Measurements from ENCODE around the gene COX7A2L.
"Not testable (repeated sequence)": the region's sequence is repeated elsewhere in the genome, so short reads cannot be mapped to it uniquely, and the experiment has no call there.

COX7A2L gene

DNA sequence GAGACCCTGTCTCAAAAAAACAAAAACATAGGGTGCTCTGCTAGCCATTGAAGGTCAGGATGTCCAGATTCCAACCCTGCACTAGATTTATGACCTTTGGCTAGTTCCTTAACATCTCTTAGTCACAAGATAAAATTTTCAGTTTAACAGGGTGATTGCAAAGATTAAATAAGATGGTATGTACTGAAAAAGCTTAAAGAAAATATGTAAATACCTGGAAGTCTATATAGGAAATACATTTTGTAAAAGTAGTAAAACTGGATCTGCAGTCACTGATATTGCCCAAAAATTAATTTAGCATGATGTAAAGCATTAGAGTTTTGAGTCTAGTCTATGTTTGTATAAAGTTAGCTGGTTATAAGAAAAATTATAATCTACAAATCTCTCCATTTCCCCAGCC lies 5.4 kb upstream of the COX7A2L start:
- DNase-seq = no peak

DNA sequence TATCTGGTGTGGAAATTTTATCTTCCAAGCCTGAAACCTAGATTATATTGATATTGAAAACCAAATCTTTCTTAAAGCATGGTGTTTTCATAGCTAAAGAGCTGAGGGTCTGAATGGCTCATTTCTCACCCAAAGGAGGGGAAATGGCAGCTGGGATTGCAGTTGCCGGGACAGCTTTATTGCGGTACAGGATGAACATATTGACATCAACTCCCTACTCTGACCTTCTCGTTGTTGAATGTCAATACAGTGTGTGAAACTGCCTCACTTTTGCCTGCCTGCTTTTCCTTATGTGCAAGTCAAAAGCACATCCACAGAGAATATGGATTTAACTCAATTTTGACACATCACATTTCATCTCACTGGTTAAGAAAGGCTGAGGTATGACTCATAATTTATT lies 3.6 kb upstream of the COX7A2L start:
- DNase-seq = no peak

DNA sequence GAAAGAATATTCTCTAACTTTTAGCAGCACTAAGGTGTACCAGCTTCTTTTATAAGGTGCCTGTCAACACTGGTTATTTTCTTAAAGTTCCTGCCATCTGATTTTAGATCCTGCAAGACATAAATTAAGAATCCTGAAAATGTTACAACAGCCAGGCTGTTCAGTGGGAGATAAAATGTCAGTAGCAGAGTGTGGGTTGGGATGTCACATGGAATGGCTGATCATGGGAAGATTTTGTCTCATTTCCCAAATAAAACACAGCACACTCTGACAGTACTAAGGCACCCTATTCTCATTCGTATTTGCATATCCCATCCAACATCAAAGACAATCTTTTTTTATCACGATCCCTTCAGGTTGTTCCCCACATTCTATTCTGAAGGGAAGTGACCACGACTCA lies 2.4 kb upstream of the COX7A2L start:
- DNase-seq = no peak

DNA sequence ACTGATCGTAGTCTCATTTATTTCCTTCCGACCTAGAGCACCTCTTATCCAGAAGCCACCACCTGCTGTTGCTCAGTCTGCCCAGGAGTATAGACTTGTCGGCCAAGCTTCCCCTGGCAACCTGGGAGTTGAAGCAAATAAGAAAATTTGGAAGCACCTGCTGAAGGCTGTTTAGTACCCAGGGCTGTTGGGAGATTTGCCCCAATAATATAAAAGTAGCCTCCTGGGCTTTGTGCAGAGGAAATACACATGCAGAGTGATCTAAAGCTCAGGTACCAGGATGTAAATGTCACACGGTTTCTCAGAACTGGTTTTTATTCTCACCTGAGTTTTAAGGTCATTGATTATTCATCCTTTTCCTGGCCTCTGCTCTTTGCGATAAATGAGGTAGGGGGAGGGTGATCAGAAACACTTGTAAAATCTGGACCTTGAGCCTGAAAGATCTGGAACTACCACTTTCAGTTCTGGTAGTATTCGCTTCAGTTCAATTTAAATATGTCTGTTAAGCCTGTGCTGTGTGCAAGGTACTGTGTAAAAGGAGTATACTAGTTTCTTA lies 789 bp upstream of the COX7A2L start:
- no peak for DNase-seq

DNA sequence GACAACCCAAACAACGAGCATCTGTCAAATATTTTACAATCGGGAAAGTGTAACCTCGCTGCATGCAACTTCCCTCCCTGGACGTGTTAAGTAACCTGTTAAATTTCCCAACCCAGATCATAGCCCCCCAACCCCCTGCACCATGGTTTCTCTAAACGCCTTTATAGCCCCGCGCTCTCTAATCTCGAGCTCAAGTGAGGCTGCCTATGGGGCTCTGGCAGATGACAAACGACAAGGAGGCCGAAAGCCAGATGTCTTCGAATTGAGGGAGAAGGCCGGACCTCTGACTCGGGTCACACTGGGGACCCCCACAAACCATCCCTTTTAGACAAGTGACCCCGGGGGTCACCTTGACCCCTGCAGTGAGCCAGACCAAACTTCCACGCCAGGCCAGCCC lies 526 bp downstream of the COX7A2L start:
- DNase-seq = no peak

DNA sequence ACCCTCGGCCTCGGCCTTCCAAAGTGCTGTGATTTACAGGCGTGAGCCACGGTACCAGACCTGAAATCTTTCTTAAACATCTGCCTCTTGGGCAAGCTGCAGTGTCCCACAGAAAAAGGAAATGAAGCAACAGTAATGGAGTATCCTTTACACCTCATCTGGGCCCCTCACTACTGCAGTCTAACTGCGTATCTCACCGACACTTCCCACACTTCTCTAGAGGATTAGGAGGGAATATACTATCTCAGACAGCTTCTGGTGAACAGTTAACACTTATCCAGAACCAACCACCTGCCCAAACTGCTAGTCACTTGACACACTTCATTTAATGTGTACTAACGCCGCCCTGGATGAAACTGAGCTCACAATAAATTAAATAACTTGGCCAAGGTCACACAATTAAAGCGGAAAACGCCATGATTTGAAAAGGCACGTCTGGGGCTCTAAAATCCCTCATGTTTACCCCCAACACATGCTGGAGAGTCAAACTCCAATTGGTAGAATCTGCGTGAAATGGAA lies 993 bp downstream of the COX7A2L start:
- DNase-seq = no peak

DNA sequence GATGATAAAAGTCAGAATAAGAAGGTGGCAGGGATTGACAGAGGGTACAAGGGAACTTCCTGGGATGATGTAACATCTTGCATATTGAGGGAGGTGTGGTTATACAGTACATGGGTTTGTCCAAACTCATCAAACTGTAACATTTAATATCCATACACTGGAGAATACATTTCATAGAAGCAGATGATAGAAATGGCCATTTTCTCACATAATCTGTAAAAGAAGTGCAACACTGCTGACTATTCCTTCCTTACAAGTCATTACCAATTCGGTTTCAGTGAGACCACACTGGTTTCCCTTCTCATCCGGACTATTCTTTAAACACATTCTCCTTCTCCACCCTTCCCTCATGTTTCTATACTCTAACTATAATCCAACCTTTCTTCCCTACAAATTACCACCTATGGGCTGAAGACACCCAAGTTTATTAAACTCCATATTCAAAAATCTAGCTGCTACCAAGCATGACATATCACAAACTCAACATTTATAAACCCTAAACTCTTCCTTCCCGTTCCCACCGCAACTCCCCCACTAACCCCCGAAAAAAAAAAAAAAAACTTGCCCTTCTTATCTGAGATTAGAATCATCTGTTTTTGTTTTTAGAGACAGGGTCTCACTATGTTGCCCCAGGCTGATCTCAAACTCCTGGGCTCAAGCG lies 1.6 kb downstream of the COX7A2L start:
- no peak for DNase-seq

DNA sequence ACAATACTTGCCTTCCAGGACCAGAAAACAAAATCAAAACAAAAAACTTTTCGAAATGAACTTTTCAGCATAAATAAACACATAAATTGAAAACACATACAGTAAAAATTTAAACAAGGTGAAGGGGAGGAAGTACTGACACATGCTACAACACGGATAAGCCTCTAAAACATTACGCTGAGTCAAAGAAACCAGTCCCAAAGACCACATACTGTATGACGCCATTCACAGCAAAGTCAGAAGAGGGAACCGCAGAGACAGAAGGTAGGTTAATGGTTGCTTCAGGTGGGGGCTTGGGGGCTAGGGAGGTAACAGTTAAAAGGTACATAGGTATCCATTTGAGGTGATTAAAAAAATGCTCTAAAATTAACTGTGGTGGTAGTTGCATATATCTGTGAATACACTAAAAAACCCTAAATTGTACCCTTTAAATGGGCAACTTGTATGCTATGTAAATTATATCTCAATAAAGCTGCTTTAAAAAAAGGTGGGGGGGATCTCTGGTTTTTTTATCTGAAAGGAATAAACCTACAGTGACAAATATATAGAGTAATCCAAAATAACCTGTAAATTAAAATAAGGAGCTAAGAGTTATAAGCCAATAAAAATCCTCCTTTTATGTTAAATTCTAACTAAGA lies 7.1 kb downstream of the COX7A2L start:
- no peak for DNase-seq

DNA sequence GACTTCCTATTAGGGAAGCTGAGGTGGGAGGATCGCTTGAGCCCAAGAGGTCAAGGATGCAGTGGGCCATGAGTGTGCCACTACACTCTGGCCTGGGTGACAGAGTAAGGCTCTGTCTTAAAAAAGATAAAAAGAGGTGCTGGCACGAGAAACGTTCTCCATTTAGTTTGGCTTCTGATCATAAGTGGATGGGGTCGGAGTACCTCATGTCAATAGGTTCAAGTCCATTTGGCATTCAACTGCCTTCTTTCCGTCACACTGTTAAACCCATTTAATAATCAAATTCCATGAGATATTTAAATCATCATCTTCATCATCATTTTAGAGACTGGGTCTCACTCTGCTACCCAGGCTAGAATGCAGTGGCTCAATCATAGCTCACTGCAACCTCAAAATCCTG lies 9.2 kb downstream of the COX7A2L start:
- no peak for DNase-seq

DNA sequence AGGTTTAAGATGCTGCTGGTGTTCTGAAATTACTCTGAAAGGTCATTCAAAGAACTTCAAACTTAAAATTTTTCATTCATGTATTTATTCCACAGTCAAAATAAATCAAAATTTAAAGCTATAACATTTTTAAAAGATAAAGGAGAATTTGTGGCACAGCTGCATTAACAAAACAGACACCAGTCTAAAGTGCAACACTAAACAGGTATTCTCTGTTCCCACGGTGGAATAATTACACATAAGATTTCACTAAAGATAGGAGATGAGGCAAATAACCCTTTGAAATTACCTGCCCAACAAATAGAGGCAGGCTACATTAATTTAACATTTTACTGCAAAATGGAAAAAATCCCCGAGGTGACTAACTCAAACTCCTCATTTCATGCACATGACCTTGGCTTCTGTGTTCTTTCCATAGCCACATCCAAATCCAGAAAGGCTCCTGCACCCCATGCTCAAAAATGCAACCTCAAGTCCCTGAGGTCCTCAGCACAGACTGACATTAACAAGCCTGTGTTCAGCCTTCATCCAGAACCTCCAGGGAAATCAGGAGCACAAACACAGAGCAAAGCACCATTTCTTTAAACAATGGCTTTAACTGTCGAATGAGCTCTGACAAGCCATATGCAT lies 10.5 kb downstream of the COX7A2L start:
- no peak for DNase-seq

DNA sequence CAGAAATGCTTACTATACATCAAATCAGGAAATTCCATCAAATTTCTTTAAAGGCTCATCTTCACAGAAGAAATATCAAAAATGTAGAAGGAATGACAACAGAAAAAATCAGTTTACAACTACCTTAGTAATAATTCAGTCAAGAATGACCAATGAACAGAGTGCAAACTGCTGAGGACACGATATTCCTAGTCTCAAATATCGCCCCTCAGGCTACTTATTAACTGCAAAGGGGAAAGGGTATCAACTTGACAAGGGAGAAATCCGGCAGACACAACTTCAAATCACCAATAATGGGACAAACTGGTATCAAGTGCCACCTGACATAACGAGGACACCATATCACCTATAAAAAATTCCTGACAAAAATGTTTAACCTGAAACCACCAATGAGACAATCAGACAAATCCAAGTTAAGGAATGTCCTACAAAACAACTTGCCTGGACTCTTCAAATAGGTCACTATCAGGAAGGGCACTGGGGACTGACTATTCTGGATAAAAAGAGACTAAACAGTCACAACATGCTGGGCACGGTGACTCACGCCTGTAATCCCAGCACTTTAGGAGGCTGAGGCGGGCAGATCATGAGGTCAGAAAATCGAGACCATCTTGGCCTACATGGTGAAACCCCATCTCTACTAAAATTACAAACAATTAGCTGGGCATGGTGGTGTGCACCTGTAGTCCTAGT lies 12.8 kb downstream of the COX7A2L start:
- no peak for DNase-seq

DNA sequence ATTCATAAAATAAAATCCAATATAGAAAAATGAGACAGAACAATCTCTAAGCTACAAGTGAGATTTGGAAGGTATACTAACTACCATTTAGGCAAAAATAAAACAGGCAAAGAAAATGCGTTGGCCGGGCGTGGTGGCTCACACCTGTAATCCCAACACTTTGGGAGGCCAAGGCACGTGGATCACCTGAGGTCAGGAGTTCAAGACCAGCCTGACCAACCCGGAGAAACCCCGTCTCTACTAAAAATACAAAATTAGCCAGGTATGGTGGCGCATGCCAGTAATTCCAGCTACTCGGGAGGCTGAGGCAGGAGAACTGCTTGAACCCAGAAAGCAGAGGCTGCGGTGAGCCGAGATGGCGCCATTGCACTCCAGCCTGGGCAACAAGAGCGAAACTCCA lies 13.5 kb downstream of the COX7A2L start:
- not testable (repeated sequence) for DNase-seq

DNA sequence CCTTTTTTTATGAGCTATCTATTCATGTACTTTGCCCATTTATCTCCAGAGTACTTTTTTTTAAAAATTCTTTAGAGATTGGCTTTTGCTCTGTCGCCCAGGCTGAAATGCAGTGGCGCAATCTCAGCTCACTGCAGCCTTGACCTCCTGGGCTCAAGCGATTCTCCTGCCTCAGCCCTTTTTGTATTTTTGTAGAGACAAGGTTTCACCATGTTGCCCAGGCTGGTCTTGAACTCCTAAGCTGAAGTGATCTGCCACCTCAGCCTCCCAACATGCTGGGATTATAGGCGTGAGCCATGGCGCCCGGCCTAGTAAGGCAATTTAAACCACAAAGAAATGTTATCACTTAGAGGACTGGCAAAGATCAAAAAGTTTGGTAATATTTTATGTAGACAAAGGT lies 14.2 kb downstream of the COX7A2L start:
- not testable (repeated sequence) for DNase-seq

DNA sequence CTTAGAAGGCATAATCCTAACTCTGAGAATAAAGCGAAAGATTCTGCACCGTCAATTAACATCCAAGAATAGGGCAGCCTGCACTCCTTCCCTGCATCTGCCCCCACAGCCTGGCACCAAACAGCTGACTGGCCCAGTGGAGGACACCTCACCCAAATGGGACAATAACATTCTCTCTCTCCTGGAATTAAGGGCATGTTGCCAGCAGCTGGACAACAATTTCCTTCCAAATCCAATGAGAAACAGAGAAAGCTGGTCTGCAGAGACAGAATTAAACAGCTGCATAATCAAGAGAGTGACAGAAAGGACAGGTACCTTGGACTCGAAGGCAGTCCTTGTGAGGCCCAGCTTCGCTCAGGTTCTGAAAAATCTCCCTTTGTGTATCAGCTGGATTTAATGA lies 15.0 kb downstream of the COX7A2L start:
- no peak for DNase-seq

DNA sequence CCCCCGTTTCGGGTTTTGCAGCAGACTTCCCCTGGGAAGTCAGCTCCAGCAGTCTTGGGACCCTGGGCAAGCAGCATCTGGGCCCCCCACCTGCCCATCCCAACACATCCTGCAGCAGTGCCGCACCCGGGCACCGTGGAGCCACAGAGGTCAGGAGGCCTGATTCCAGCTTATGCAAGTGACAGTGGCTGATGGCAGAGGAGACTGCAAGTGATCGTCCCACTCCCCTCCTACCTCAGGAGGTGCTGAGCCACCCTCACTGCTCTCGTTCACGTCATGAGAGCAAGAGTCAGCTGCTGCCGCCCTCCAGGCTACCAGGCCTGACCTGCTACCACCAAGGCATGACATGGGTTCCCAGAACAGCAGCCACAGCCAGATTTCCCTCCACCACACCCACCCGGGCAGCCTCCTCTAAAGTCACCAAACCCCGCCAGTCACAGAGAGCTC lies 18.2 kb downstream of the COX7A2L start:
- no peak for DNase-seq

DNA sequence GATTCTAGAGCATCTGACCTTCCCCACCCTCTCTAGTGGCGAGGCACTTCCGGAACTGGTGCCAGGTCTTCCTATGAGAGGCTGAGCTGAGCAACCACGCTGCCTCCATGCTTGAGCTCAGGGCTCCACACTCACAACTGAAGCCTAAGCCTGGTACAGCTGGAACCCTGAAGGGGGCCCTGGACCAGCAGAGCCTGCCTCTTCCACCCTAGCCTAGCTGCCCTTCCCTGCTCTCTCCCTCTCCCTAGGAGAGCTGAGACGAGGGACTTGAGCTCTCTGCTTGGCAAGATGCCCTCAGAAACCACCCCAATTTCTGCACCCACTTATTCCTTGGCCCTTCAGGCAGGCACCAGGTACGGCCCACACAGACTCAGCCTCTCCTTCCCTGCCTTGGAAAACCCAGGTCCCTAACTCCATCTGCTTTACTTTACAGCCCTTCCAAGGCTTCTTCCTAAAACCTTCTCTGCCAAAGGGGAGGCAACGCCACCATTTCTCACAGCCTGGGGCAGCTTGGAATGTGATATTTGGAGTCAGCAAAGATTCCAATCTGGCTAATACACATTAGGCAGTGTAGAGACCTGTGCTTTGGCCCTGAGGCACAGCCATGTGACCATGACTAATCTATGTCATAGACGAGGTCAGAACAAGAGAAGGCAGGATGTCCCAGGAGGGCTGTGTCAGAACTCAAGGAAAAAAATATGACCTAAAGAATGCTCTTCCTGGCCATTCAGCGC lies 18.8 kb downstream of the COX7A2L start:
- no peak for DNase-seq

DNA sequence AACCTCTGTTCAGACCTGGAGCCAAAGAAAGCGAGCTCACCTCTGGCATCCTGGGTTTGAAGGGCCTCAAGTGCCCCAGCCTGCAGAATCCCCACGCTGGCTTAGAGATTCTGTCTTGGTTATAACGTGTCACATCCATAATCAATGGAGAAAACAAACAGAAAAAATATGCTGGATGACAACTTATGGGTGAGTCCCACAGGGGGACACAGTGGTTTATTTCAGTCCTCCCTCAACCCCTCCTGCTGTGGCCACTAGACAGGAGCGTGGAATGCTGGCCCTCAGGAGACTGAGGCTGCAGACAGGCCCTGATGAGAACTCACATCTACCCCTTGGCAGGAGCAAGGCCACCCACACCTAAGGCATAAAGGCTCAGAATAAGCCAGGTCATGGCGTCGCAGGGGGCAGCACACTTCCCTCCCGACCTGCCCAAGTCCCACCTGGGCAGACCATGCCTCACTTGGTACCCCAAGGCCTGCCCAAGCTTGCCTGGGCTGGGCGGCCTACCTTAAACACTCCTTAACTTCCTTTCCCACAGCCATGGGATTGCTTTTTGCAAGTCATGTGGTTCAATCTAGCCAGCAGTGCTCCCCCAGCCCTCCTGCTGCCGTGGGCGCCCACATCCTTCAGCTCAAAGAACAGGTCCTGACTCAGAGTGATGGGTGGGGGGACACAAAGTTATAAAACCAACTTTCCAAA lies 19.9 kb downstream of the COX7A2L start:
- no peak for DNase-seq

DNA sequence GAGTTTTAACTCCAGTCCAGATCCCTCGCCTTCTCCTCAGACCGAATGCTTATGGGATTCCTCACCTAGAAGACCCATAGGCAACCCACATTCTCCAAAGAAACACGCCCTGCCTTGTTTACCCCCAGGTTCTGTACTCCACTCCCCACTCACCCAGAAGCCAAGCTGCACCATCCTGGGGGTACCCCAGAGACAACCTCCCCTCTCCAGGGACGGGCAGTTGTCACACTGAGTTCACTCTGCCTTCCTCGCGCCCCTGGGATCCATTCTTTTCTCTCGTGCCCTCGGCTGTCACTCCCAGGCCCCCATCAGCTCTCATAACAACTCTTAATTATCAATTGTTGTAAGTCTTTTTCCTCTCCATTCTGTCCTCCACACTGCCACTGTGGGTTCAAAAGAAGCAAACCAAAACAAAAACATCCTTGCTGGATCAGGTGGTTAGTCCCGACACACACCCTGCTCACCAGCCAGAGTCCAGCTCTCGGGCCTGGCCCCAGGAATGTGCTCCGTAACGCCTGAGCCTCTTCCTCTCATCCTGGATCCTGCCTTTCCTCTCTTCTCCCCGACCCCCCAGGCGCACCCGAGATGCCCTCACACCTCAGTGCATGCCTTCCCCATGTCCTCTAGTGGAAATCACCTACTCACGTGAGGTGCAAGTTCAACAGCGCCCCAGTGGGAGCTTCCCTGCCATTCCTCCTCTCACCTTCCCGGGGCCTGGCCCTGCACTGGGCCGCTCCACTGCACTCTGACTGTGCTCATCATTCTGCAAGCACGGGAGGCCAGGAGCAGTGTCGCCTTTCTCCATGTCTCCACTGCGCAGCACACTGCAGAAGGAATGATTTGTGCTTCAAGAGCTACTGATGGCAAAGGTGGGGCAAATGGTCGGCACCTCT lies 20.7 kb downstream of the COX7A2L start:
- no peak for DNase-seq

DNA sequence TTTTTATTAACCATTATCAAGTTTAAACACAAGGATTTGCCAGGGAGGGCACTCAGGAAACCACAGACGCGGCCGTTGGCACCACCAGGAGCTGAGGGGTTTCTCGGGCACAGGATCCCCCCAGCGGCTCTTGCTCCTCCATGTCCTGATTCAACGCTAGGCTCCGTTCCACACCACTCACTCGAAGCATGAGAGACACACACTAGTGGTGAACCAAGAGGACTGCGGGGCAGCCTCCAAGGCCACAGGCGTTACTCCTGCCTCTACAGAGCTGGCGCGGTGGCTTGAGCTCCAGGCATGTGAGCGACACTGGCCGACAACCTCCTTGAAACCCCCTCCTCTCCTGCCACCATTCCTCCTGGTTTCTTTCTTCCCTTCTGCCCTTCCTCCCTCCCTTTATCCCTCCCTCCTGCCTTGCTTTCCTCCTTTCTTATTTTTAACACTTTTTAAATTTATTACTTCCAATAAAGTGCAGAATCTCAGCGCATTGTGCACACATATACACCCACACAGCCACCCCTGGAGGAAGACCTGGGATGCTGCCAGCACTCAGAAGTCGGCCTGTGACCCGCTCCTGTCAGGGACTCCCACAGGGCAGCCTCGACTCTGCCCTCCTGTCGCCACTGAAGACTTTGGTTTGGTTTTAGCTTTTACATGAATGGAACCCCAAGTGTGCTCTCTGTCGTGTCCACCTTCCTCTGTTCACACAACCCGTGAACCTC lies 21.7 kb downstream of the COX7A2L start:
- DNase-seq = peak; percentile 73

DNA sequence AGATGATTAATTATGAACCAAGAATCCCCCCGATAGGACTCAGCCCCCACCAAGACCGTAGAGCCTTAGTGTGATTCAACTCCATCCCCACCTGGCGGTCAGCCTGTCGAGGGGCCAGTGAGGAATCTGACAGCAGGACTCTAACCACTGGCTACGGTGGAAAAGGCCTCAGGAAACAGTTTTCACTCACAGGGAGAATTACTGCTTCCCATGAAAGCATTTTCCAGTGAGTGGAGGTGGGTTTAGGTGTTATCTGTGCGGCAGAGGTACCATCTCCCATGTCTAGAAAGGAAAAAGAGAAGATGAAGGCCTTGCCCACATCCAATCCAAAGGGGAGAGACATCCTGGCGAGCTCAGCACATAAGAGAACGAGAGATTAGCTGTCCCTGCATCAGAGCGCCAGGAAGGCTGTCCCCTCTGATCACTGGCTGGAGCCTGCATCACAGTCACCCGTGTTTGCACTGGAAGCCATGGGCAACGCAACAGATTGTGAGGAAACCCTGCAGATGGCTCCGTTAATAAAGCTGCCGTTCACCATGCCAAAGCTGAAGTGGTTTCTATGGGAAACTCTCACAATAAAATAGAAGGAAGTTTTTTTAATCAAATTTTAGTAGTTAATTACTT lies 22.3 kb downstream of the COX7A2L start:
- peak; percentile 62 for DNase-seq
